ENCODE results near the gene ENPP1. TPM values are rescaled to one million over a fixed set of nuclear protein-coding genes. Genes with fewer than 3 reads are reported as not detected.
"Not testable (repeated sequence)": the region's sequence is repeated elsewhere in the genome, so short reads cannot be mapped to it uniquely, and the experiment has no call there.

Gene ENPP1
- total RNA-seq, 1 experiment from 2014 or later, result 6.5 TPM

DNA sequence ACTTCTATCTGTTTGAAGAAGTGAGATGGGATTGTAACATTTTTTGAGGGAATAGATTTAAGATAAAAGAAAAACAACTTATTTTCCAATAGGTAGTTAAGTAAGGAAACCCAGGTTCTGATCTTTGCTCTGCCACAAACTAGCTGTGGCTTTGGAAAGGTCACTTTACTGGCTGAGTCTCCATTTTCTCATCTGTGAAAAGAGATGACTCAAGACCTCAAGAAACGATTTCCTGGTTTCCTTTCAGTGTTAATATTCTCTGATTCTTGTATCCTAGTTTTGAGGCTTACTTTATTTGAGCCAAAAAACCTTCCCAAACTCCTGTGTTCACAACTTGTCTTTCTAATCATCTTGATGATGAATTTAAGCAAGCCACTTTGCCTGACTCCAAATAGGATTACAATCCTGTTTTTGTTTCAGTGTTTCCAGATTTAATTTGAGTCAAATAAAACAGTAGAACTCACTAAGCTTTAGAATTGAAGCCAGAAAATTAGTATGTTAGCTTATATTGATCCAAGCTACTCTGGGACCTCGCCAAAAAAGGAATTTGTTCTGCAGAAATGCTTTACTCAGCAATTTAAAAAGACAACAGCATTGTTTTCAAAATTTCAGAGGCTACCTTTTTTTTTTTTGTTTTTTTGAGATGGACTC, 51.1 kb downstream of the ENPP1 start (continued):
- TF ChIP-seq SP1 (IDR thresholded peaks at IDR 0.05; ENCODE audit: low read depth), result no peak

DNA sequence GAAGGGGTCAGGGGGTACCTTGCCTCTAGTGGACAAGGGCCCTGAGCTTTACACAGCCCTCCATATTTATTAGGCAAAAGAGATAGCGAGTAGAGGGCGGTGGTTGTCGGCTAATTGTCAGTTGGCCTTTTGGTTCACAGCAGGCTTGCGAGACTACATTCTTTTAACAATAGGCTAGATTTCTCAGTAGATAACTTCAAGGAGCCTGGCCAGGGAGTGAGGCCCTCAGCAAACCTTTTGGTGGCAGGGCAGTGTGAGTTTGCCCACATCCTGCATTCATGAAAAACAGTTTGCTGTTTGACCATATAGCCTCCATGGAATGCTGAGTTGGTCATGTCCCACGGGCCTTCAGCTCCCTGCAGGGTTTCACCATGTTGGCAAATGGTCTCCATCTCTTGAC, 51.8 kb downstream of the ENPP1 start:
- intact Hi-C loops (cut with micrococcal nuclease), result not testable (repeated sequence)

DNA sequence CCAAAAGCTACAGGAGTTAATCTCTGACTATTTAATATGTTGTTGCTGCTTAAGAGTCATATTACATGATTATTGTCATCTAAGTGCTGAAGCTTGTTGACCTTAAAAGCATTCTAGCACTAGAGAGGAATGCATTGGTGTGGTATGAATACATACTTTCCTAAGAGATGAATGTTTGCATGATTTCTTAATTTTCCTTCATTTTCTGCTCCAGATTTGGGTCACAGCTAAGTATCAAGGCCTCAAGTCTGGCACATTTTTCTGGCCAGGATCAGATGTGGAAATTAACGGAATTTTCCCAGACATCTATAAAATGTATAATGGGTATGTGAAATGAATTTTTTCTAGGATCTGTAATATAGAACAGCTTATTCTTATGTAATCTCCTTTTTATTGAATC, 53.6 kb downstream of the ENPP1 start:
- ATAC-seq (no peak), DNase-seq (ENCODE audit: low read depth, low spot score) (no peak)
- intact Hi-C loops (cut with micrococcal nuclease), result no loop called here
- H4K20me1 ChIP-seq (ENCODE audit: insufficient read depth), result no peaks in the 10 kb centered on the region
- BruUV-seq (replicated peaks), result no TSS peak
- no peak overlapping the region for H2AFZ ChIP-seq (ENCODE audit: low read depth, low read length, poor library complexity, severe bottlenecking)
- no peaks in the 10 kb centered on the region for H3K9me2 ChIP-seq (ENCODE audit: insufficient read depth)
- TF ChIP-seq FOSL1 (IDR thresholded peaks at IDR 0.05; ENCODE audit: low read depth) (no peak), ELF1 (IDR thresholded peaks at IDR 0.05; ENCODE audit: borderline replicate concordance, low read depth) (no peak), EGR1 (IDR thresholded peaks at IDR 0.05; ENCODE audit: low read depth) (no peak), SP1 (IDR thresholded peaks at IDR 0.05; ENCODE audit: low read depth) (no peak), ZFX (IDR thresholded peaks at IDR 0.05) (no peak), EZH2 (IDR thresholded peaks at IDR 0.05) (no peak), JUND (IDR thresholded peaks at IDR 0.05) (no peak), SIN3A (IDR thresholded peaks at IDR 0.05; ENCODE audit: low read depth) (no peak), RAD21 (IDR thresholded peaks at IDR 0.05; ENCODE audit: low read depth) (no peak), EZH2phosphoT487 (IDR thresholded peaks at IDR 0.05; ENCODE audit: borderline replicate concordance) (no peak), ZNF274 (IDR thresholded peaks at IDR 0.05; ENCODE audit: low read depth, low read length) (no peak)
- TF ChIP-seq, protein P1, sequence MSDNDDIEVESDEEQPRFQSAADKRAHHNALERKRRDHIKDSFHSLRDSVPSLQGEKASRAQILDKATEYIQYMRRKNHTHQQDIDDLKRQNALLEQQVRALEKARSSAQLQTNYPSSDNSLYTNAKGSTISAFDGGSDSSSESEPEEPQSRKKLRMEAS (IDR thresholded peaks at IDR 0.05), result no peak
- TF ChIP-seq, protein P2, sequence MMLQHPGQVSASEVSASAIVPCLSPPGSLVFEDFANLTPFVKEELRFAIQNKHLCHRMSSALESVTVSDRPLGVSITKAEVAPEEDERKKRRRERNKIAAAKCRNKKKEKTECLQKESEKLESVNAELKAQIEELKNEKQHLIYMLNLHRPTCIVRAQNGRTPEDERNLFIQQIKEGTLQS (IDR thresholded peaks at IDR 0.05), result no peak
- TF ChIP-seq, protein P3, sequence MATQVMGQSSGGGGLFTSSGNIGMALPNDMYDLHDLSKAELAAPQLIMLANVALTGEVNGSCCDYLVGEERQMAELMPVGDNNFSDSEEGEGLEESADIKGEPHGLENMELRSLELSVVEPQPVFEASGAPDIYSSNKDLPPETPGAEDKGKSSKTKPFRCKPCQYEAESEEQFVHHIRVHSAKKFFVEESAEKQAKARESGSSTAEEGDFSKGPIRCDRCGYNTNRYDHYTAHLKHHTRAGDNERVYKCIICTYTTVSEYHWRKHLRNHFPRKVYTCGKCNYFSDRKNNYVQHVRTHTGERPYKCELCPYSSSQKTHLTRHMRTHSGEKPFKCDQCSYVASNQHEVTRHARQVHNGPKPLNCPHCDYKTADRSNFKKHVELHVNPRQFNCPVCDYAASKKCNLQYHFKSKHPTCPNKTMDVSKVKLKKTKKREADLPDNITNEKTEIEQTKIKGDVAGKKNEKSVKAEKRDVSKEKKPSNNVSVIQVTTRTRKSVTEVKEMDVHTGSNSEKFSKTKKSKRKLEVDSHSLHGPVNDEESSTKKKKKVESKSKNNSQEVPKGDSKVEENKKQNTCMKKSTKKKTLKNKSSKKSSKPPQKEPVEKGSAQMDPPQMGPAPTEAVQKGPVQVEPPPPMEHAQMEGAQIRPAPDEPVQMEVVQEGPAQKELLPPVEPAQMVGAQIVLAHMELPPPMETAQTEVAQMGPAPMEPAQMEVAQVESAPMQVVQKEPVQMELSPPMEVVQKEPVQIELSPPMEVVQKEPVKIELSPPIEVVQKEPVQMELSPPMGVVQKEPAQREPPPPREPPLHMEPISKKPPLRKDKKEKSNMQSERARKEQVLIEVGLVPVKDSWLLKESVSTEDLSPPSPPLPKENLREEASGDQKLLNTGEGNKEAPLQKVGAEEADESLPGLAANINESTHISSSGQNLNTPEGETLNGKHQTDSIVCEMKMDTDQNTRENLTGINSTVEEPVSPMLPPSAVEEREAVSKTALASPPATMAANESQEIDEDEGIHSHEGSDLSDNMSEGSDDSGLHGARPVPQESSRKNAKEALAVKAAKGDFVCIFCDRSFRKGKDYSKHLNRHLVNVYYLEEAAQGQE (IDR thresholded peaks at IDR 0.05; ENCODE audit: low read depth), result no peak
- POLR2A ChIA-PET, result no interaction called here
- peaks cover 15 to 31% of the 10 kb centered on the region in 2 experiments for H3K4me1 ChIP-seq (ENCODE audit: control insufficient read depth in 1 of 2, insufficient read depth in 2 of 2, low read length in 2 of 2)
- no peaks in the 10 kb centered on the region for H3K79me2 ChIP-seq (ENCODE audit: insufficient read depth, low read length)
- CTCF ChIA-PET, result no interaction called here
- no peaks in the 10 kb centered on the region for H3K27me3 ChIP-seq (ENCODE audit: insufficient read depth, low read length)
- no peaks in the 10 kb centered on the region for H3K9me3 ChIP-seq (ENCODE audit: control insufficient read depth in 1 of 2, insufficient read depth in 1 of 2, low read depth in 1 of 2, low read length in 2 of 2)
- no peak overlapping the region for H3K9ac ChIP-seq (ENCODE audit: low read length)
- no peak overlapping the region for H3K4me3 ChIP-seq (replicated peaks in 1 of 2; ENCODE audit: low read depth in 1 of 2, low read length in 2 of 2)
- RAD21 ChIA-PET (ENCODE audit: low non-redundant PET in 1 of 2, low total read pairs in 2 of 2, uncharacterized antibody in 2 of 2, unreplicated experiment in 2 of 2), result no interaction called here
- H3K36me3 ChIP-seq (ENCODE audit: control insufficient read depth in 1 of 2, insufficient read depth in 2 of 2, low read length in 2 of 2), result no peaks in the 10 kb centered on the region
- no peak overlapping the region for H3K4me2 ChIP-seq (ENCODE audit: low read length)
- no peak overlapping the region for H3K27ac ChIP-seq (ENCODE audit: low read depth, low read length)

More for the DNA sequence above, 51.8 kb downstream of the ENPP1 start:
- H3K27ac ChIP-seq (ENCODE audit: low read depth, low read length); H3K4me2 ChIP-seq (ENCODE audit: low read length); BruUV-seq (replicated peaks); H3K27me3 ChIP-seq (ENCODE audit: insufficient read depth, low read length); POLR2A ChIA-PET; H3K79me2 ChIP-seq (ENCODE audit: insufficient read depth, low read length); H3K9ac ChIP-seq (ENCODE audit: low read length); CTCF ChIA-PET; H4K20me1 ChIP-seq (ENCODE audit: insufficient read depth); H3K36me3 ChIP-seq (ENCODE audit: control insufficient read depth in 1 of 2, insufficient read depth in 2 of 2, low read length in 2 of 2); RAD21 ChIA-PET (ENCODE audit: low non-redundant PET in 1 of 2, low total read pairs in 2 of 2, uncharacterized antibody in 2 of 2, unreplicated experiment in 2 of 2); ATAC-seq; H2AFZ ChIP-seq (ENCODE audit: low read depth, low read length, poor library complexity, severe bottlenecking); DNase-seq (ENCODE audit: low read depth, low spot score); H3K9me2 ChIP-seq (ENCODE audit: insufficient read depth); H3K9me3 ChIP-seq (ENCODE audit: control insufficient read depth in 1 of 2, insufficient read depth in 1 of 2, low read depth in 1 of 2, low read length in 2 of 2); H3K4me3 ChIP-seq (replicated peaks in 1 of 2; ENCODE audit: low read depth in 1 of 2, low read length in 2 of 2): not testable (repeated sequence)
- H3K4me1 ChIP-seq (ENCODE audit: control insufficient read depth in 1 of 2, insufficient read depth in 2 of 2, low read length in 2 of 2), result peaks cover 15 to 31% of the 10 kb centered on the region in 2 experiments

Data from HCT116 (cell line).